Gastrocnemius medialis (tissue), 4 donors: Measurements from ENCODE around the gene SLC13A5.

Experiments
- POLR2A ChIP-seq, 2 donors: fragments of 450-650 bp; IDR thresholded peaks; one replicate each; pipeline ENCODE4 v1.6.1; 2017; ENCODE audit warnings: antibody characterized with exemption in 2 of 2, mild to moderate bottlenecking in 2 of 2, moderate library complexity in 2 of 2
- TF ChIP-seq, protein P1 (sequence below), 5 experiments: fragments of 450-650 bp in 3 of 5; fragments of 200-600 bp in 2 of 5; sonication (generic) in 2 of 5; IDR thresholded peaks in 4 of 5; conservative IDR thresholded peaks in 1 of 5; 1 replicate in 4 of 5; 2 replicates in 1 of 5; pipeline ENCODE4 v1.5.1; 2016 to 2019; ENCODE audit warnings: antibody characterized with exemption in 5 of 5, mild to moderate bottlenecking in 3 of 5, moderate library complexity in 3 of 5

- TF ChIP-seq, protein P1, sequence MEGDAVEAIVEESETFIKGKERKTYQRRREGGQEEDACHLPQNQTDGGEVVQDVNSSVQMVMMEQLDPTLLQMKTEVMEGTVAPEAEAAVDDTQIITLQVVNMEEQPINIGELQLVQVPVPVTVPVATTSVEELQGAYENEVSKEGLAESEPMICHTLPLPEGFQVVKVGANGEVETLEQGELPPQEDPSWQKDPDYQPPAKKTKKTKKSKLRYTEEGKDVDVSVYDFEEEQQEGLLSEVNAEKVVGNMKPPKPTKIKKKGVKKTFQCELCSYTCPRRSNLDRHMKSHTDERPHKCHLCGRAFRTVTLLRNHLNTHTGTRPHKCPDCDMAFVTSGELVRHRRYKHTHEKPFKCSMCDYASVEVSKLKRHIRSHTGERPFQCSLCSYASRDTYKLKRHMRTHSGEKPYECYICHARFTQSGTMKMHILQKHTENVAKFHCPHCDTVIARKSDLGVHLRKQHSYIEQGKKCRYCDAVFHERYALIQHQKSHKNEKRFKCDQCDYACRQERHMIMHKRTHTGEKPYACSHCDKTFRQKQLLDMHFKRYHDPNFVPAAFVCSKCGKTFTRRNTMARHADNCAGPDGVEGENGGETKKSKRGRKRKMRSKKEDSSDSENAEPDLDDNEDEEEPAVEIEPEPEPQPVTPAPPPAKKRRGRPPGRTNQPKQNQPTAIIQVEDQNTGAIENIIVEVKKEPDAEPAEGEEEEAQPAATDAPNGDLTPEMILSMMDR (IDR thresholded peaks at IDR 0.05 in 4 of 5, conservative IDR thresholded peaks at IDR 0.05 in 1 of 5) = no peak
- no peak for TF ChIP-seq POLR2A (IDR thresholded peaks at IDR 0.05)
Observed at GRCh38 chr17:6636616-6637457, 76.3 kb downstream of the SLC13A5 start.
